Glutamatergic neuron (in vitro differentiated cells): Measurements from ENCODE around the gene ALB. TPM values are rescaled to one million over a fixed set of nuclear protein-coding genes. Genes with fewer than 3 reads are reported as not detected.

Experiments used
- DNase-seq: peaks from one replicate; pipeline ENCODE4 v3.0.0; 2022
- H3K27ac Mint-ChIP-seq: one replicate; pipeline ENCODE4 v1.8.0; 2020; ENCODE audit warnings: mild to moderate bottlenecking, mixed read lengths, inconsistent platforms; ENCODE audit not compliant: unreplicated experiment
- H3K27me3 Mint-ChIP-seq: one replicate; pipeline ENCODE4 v1.8.0; 2020; ENCODE audit warnings: mild to moderate bottlenecking, moderate library complexity, mixed read lengths, inconsistent platforms; ENCODE audit not compliant: unreplicated experiment
- H3K36me3 Mint-ChIP-seq: one replicate; pipeline ENCODE4 v1.8.0; 2020; ENCODE audit warnings: mild to moderate bottlenecking, mixed read lengths, inconsistent platforms; ENCODE audit not compliant: unreplicated experiment
- H3K4me1 Mint-ChIP-seq: one replicate; pipeline ENCODE4 v1.8.0; 2020; ENCODE audit warnings: mild to moderate bottlenecking, low read depth, mixed read lengths, inconsistent platforms; ENCODE audit not compliant: unreplicated experiment
- H3K4me3 Mint-ChIP-seq: one replicate; pipeline ENCODE4 v1.8.0; 2020; ENCODE audit warnings: mild to moderate bottlenecking, mixed read lengths, inconsistent platforms; ENCODE audit not compliant: unreplicated experiment
- H3K9me3 Mint-ChIP-seq: one replicate; pipeline ENCODE4 v1.8.0; 2020; ENCODE audit warnings: mild to moderate bottlenecking, moderate library complexity, mixed read lengths, inconsistent platforms; ENCODE audit not compliant: unreplicated experiment
- CTCF ChIP-seq: fragments of 200-600 bp; sonication (generic); IDR thresholded peaks from one replicate; pipeline ENCODE4 v1.5.0; 2021; ENCODE audit not compliant: partially characterized antibody, unreplicated experiment
- total RNA-seq: library from RNA; stranded (reverse); fragmentation: NEBNext Ultra II Directional; extraction: Animal tissue kit (Norgen Biotek cat#: 25700); gene quantifications from one replicate; pipeline ENCODE4 v1.2.1, GENCODE V29; 2021; ENCODE audit not compliant: unreplicated experiment

Gene ALB
- total RNA-seq, 1 donor from 2014 or later, result not detected

- Mint-ChIP-seq H3K4me3 (no peak overlapping the region), H3K27ac (no peak overlapping the region), H3K4me1 (no peaks in the 10 kb centered on the region), H3K9me3 (no peaks in the 10 kb centered on the region), H3K27me3 (no peaks in the 10 kb centered on the region), H3K36me3 (no peaks in the 10 kb centered on the region)
- TF ChIP-seq CTCF, result no peak
- no peak for DNase-seq
Observed at GRCh38 chr4:73468170-73468569, 64.1 kb downstream of the ALB start.

DNA sequence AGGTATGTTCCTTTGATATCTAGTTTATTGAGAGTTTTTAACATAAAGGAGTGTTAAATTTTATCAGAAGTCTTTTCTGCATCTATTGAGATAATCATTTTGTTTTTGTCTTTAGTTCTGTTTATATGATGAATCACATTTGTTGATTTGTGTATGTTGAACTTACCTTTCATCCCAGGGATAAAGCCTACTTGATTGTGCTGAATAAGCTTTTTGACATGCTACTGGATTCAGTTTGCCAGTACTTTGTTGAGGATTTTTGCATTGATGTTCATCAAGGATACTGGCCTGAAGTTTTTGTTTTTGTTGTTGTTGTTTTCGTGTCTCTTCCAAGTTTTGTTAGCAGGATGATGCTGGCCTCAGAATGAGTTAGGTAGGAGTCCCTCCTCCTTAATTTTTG is 66.6 kb downstream of the ALB start:
- Mint-ChIP-seq H3K4me3 (no peak overlapping the region), H3K9me3 (no peaks in the 10 kb centered on the region), H3K36me3 (no peaks in the 10 kb centered on the region), H3K4me1 (no peaks in the 10 kb centered on the region), H3K27me3 (no peaks in the 10 kb centered on the region), H3K27ac (no peak overlapping the region)
- no peak for DNase-seq
- no peak for TF ChIP-seq CTCF

Other genes with a start within 250 kb of the ALB start
- gene ANKRD17, start 145.5 kb upstream of the ALB start, total RNA-seq, result 91.9 TPM
- gene AFP, start 31.9 kb downstream of the ALB start, total RNA-seq, result not detected
- not detected for gene AFM, start 77.5 kb downstream of the ALB start, total RNA-seq
- gene RASSF6, start 216.1 kb downstream of the ALB start, total RNA-seq, result not detected